SK-N-SH (cell line): ENCODE results near the gene KLHL8.

Experiments used
- CTCF ChIP-seq: fragments of 200-600 bp; sonication (generic); IDR thresholded peaks from 2 replicates; pipeline ENCODE4 v1.6.1; 2017; ENCODE audit warnings: antibody characterized with exemption, mild to moderate bottlenecking, moderate library complexity
- GABPA ChIP-seq: IDR thresholded peaks from 2 replicates; pipeline ENCODE4 v1.4.0; 2012; ENCODE audit warnings: low read depth, mild to moderate bottlenecking
- JUND ChIP-seq: IDR thresholded peaks from 2 replicates; pipeline ENCODE4 v1.4.0; 2012
- MEF2A ChIP-seq: IDR thresholded peaks from 2 replicates; pipeline ENCODE4 v1.4.0; 2012; ENCODE audit warnings: low read depth, borderline replicate concordance
- NFIC ChIP-seq: IDR thresholded peaks from 2 replicates; pipeline ENCODE4 v1.4.0; 2012; ENCODE audit warnings: borderline replicate concordance
- POLR2AphosphoS5 ChIP-seq: IDR thresholded peaks from 2 replicates; pipeline ENCODE4 v1.6.1; 2012; ENCODE audit warnings: low read depth, low read length
- YY1 ChIP-seq: IDR thresholded peaks from 2 replicates; pipeline ENCODE4 v1.4.0; 2012; ENCODE audit warnings: low read depth, mild to moderate bottlenecking
- TF ChIP-seq, protein P1 (sequence below): fragments of 150-350 bp; IDR thresholded peaks from 2 replicates; pipeline ENCODE4 v1.6.1; 2017; ENCODE audit warnings: antibody characterized with exemption, low read length, low read depth, borderline replicate concordance
- TF ChIP-seq, protein P2 (sequence below): IDR thresholded peaks from 2 replicates; pipeline ENCODE4 v1.4.0; 2012; ENCODE audit warnings: low read depth

GRCh38 chr4:87243426-87244053 is 23.1 kb upstream of the KLHL8 start:
- TF ChIP-seq CTCF (no peak), POLR2AphosphoS5 (no peak), JUND (no peak), YY1 (no peak), GABPA (no peak), NFIC (no peak), MEF2A (no peak)
- TF ChIP-seq, protein P1, sequence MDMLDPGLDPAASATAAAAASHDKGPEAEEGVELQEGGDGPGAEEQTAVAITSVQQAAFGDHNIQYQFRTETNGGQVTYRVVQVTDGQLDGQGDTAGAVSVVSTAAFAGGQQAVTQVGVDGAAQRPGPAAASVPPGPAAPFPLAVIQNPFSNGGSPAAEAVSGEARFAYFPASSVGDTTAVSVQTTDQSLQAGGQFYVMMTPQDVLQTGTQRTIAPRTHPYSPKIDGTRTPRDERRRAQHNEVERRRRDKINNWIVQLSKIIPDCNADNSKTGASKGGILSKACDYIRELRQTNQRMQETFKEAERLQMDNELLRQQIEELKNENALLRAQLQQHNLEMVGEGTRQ = no peak
- TF ChIP-seq, protein P2, sequence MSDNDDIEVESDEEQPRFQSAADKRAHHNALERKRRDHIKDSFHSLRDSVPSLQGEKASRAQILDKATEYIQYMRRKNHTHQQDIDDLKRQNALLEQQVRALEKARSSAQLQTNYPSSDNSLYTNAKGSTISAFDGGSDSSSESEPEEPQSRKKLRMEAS = no peak
